ENCODE data around the gene GRIK1.

Gene GRIK1

GRCh38 chr21:29555601-29556000 lies 384.2 kb downstream of the GRIK1 start:
- no peak overlapping the region for H3K9ac ChIP-seq (ENCODE audit: low read length)
- no peak for TF ChIP-seq EZH2 (IDR thresholded peaks at IDR 0.05; ENCODE audit: borderline replicate concordance, low read length)
- no peak for TF ChIP-seq CTCF (IDR thresholded peaks at IDR 0.05; ENCODE audit: low read length)

GRCh38 chr21:29550205-29550604 lies 389.6 kb downstream of the GRIK1 start:
- H3K4me3 ChIP-seq (ENCODE audit: low read depth, low read length, poor library complexity, severe bottlenecking) = no peak overlapping the region
- TF ChIP-seq EZH2 (IDR thresholded peaks at IDR 0.05; ENCODE audit: borderline replicate concordance, low read length) = no peak
- no peak for TF ChIP-seq CTCF (IDR thresholded peaks at IDR 0.05; ENCODE audit: low read length)

More at GRCh38 chr21:29555601-29556000, 384.2 kb downstream of the GRIK1 start:
- Histone ChIP-seq H3K4me3 (ENCODE audit: low read depth, low read length, poor library complexity, severe bottlenecking) (no peak overlapping the region), H2AFZ (ENCODE audit: low read length) (no peak overlapping the region), H3K9me3 (ENCODE audit: low read length) (no peaks in the 10 kb centered on the region), H3K4me1 (ENCODE audit: insufficient read depth, low read length, severe bottlenecking) (no peaks in the 10 kb centered on the region), H4K20me1 (ENCODE audit: insufficient read depth, low read length) (no peaks in the 10 kb centered on the region), H3F3A (ENCODE audit: insufficient read depth, low read length) (no peaks in the 10 kb centered on the region), H3K27me3 (ENCODE audit: insufficient read depth, low read length) (no peaks in the 10 kb centered on the region), H3K79me2 (ENCODE audit: insufficient read depth, low read length) (no peaks in the 10 kb centered on the region), H3K9me2 (ENCODE audit: low read depth, low read length) (no peaks in the 10 kb centered on the region), H3K27ac (ENCODE audit: low read depth, low read length, poor library complexity, severe bottlenecking) (no peak overlapping the region), H3K4me2 (ENCODE audit: low read length) (no peak overlapping the region), H3K36me3 (ENCODE audit: insufficient read depth, low read length) (no peaks in the 10 kb centered on the region)

GRCh38 chr21:29549614-29550013 lies 390.2 kb downstream of the GRIK1 start:
- Histone ChIP-seq H2AFZ (ENCODE audit: low read length) (no peak overlapping the region), H3K27me3 (ENCODE audit: insufficient read depth, low read length) (no peaks in the 10 kb centered on the region), H3K4me3 (ENCODE audit: low read depth, low read length, poor library complexity, severe bottlenecking) (no peak overlapping the region), H3K4me1 (ENCODE audit: insufficient read depth, low read length, severe bottlenecking) (no peaks in the 10 kb centered on the region), H3K9ac (ENCODE audit: low read length) (no peak overlapping the region), H3K9me3 (ENCODE audit: low read length) (no peaks in the 10 kb centered on the region), H3K9me2 (ENCODE audit: low read depth, low read length) (no peaks in the 10 kb centered on the region), H3F3A (ENCODE audit: insufficient read depth, low read length) (no peaks in the 10 kb centered on the region), H3K79me2 (ENCODE audit: insufficient read depth, low read length) (no peaks in the 10 kb centered on the region), H3K36me3 (ENCODE audit: insufficient read depth, low read length) (no peaks in the 10 kb centered on the region), H3K4me2 (ENCODE audit: low read length) (no peak overlapping the region), H3K27ac (ENCODE audit: low read depth, low read length, poor library complexity, severe bottlenecking) (no peak overlapping the region), H4K20me1 (ENCODE audit: insufficient read depth, low read length) (no peaks in the 10 kb centered on the region)
- TF ChIP-seq CTCF (IDR thresholded peaks at IDR 0.05; ENCODE audit: low read length) (no peak), EZH2 (IDR thresholded peaks at IDR 0.05; ENCODE audit: borderline replicate concordance, low read length) (no peak)

More at GRCh38 chr21:29550205-29550604, 389.6 kb downstream of the GRIK1 start:
- Histone ChIP-seq H3K4me1 (ENCODE audit: insufficient read depth, low read length, severe bottlenecking) (no peaks in the 10 kb centered on the region), H4K20me1 (ENCODE audit: insufficient read depth, low read length) (no peaks in the 10 kb centered on the region), H3K4me2 (ENCODE audit: low read length) (no peak overlapping the region), H3K27ac (ENCODE audit: low read depth, low read length, poor library complexity, severe bottlenecking) (no peak overlapping the region), H3K79me2 (ENCODE audit: insufficient read depth, low read length) (no peaks in the 10 kb centered on the region), H2AFZ (ENCODE audit: low read length) (no peak overlapping the region), H3K9me2 (ENCODE audit: low read depth, low read length) (no peaks in the 10 kb centered on the region), H3F3A (ENCODE audit: insufficient read depth, low read length) (no peaks in the 10 kb centered on the region), H3K9me3 (ENCODE audit: low read length) (no peaks in the 10 kb centered on the region), H3K27me3 (ENCODE audit: insufficient read depth, low read length) (no peaks in the 10 kb centered on the region), H3K36me3 (ENCODE audit: insufficient read depth, low read length) (no peaks in the 10 kb centered on the region), H3K9ac (ENCODE audit: low read length) (no peak overlapping the region)
